SJCRH30 (cell line): Measurements from ENCODE around the gene GAS7. TPM values are rescaled to one million over a fixed set of nuclear protein-coding genes. Genes with fewer than 3 reads are reported as not detected.

ENCODE experiments used
- DNase-seq, 2 experiments: peaks; one replicate each; pipeline ENCODE4 v3.0.0-alpha.2; 2015 to 2020
- H3K27ac ChIP-seq: fragments of 250-450 bp; sonication (Bioruptor Pico); 2 replicates; pipeline ENCODE4 v1.5.1; 2020; ENCODE audit warnings: mild to moderate bottlenecking, moderate library complexity
- H3K27me3 ChIP-seq: fragments of 250-450 bp; sonication (Bioruptor Pico); 2 replicates; pipeline ENCODE4 v1.5.1; 2020; ENCODE audit warnings: mild to moderate bottlenecking, moderate library complexity
- H3K36me3 ChIP-seq: fragments of 250-450 bp; sonication (Bioruptor Pico); 2 replicates; pipeline ENCODE4 v1.5.1; 2020; ENCODE audit warnings: mild to moderate bottlenecking, moderate library complexity
- H3K4me1 ChIP-seq: fragments of 250-450 bp; sonication (Bioruptor Pico); 2 replicates; pipeline ENCODE4 v1.5.1; 2020; ENCODE audit warnings: mild to moderate bottlenecking, moderate library complexity
- H3K4me3 ChIP-seq: fragments of 250-450 bp; sonication (Bioruptor Pico); 2 replicates; pipeline ENCODE4 v1.5.1; 2020; ENCODE audit warnings: mild to moderate bottlenecking, moderate library complexity
- H3K9me3 ChIP-seq: fragments of 250-450 bp; sonication (Bioruptor Pico); replicated peaks from 2 replicates; pipeline ENCODE4 v1.5.1; 2020; ENCODE audit warnings: mild to moderate bottlenecking, moderate library complexity
- total RNA-seq: library from RNA; depleted of rRNA; stranded (reverse); fragments of >200 nt; shearing (Covaris generic); gene quantifications from 2 replicates; pipeline ENCODE4 v1.2.3, GENCODE V29; 2014; rRNA removed

Gene GAS7
- total RNA-seq, result 0.66 and 0.91 TPM in 2 replicates

GRCh38 chr17:10198509-10199249, at the start of gene GAS7:
Gene GAS7, minus strand, starts transcription at chr17:10198606.
- Histone ChIP-seq H3K9me3 (no peaks in the 10 kb centered on the region), H3K36me3 (no peaks in the 10 kb centered on the region), H3K27me3 (no peaks in the 10 kb centered on the region), H3K4me3 (no peak within 1 kb of the TSS), H3K27ac (no peak within 1 kb of the TSS), H3K4me1 (no peaks in the 10 kb centered on the region)
- DNase-seq, result no peak

GRCh38 chr17:10247810-10248209, 49.4 kb upstream of the GAS7 start:
- Histone ChIP-seq H3K27me3 (no peaks in the 10 kb centered on the region), H3K4me3 (no peak overlapping the region), H3K4me1 (no peaks in the 10 kb centered on the region), H3K36me3 (no peaks in the 10 kb centered on the region), H3K27ac (no peak overlapping the region), H3K9me3 (no peaks in the 10 kb centered on the region)
- no peak for DNase-seq

GRCh38 chr17:10243883-10244844, 45.8 kb upstream of the GAS7 start:
- no peak for DNase-seq
- no peaks in the 10 kb centered on the region for H3K27me3 ChIP-seq

GRCh38 chr17:10241781-10242180, 43.4 kb upstream of the GAS7 start:
- H3K27ac ChIP-seq, result no peak overlapping the region

More at GRCh38 chr17:10243883-10244844, 45.8 kb upstream of the GAS7 start:
- no peaks in the 10 kb centered on the region for H3K9me3 ChIP-seq
- no peak overlapping the region for H3K4me3 ChIP-seq
- H3K4me1 ChIP-seq, result no peaks in the 10 kb centered on the region
- no peak overlapping the region for H3K27ac ChIP-seq
- no peaks in the 10 kb centered on the region for H3K36me3 ChIP-seq

GRCh38 chr17:10238661-10239060, 40.3 kb upstream of the GAS7 start:
- DNase-seq, result no peak
- Histone ChIP-seq H3K27me3 (no peaks in the 10 kb centered on the region), H3K36me3 (no peaks in the 10 kb centered on the region), H3K4me3 (no peak overlapping the region), H3K4me1 (no peaks in the 10 kb centered on the region), H3K27ac (no peak overlapping the region), H3K9me3 (no peaks in the 10 kb centered on the region)

More at GRCh38 chr17:10241781-10242180, 43.4 kb upstream of the GAS7 start:
- Histone ChIP-seq H3K27me3 (no peaks in the 10 kb centered on the region), H3K4me3 (no peak overlapping the region), H3K36me3 (no peaks in the 10 kb centered on the region), H3K4me1 (no peaks in the 10 kb centered on the region), H3K9me3 (no peaks in the 10 kb centered on the region)
- DNase-seq, result no peak

GRCh38 chr17:10234033-10234432, 35.6 kb upstream of the GAS7 start:
- no peaks in the 10 kb centered on the region for H3K27me3 ChIP-seq
- H3K4me1 ChIP-seq, result no peaks in the 10 kb centered on the region
- DNase-seq, result no peak
- no peak overlapping the region for H3K27ac ChIP-seq
- no peak overlapping the region for H3K4me3 ChIP-seq
- no peaks in the 10 kb centered on the region for H3K9me3 ChIP-seq
- H3K36me3 ChIP-seq, result no peaks in the 10 kb centered on the region

- no peak overlapping the region for H3K4me3 ChIP-seq
- no peaks in the 10 kb centered on the region for H3K4me1 ChIP-seq
- H3K9me3 ChIP-seq, result no peaks in the 10 kb centered on the region
- no peak for DNase-seq
- H3K36me3 ChIP-seq, result no peaks in the 10 kb centered on the region
- H3K27ac ChIP-seq, result no peak overlapping the region
- H3K27me3 ChIP-seq, result no peaks in the 10 kb centered on the region
These were observed 34.8 kb upstream of the GAS7 start for GRCh38 chr17:10233161-10233560.

GRCh38 chr17:10229181-10229580, 30.8 kb upstream of the GAS7 start:
- Histone ChIP-seq H3K9me3 (no peaks in the 10 kb centered on the region), H3K27me3 (no peaks in the 10 kb centered on the region), H3K27ac (no peak overlapping the region), H3K4me1 (no peaks in the 10 kb centered on the region), H3K4me3 (no peak overlapping the region), H3K36me3 (no peaks in the 10 kb centered on the region)
- DNase-seq, result no peak

GRCh38 chr17:10226930-10227695, 28.7 kb upstream of the GAS7 start:
- peak; percentile 4 to 41 for DNase-seq
- no peak overlapping the region for H3K4me3 ChIP-seq
- H3K4me1 ChIP-seq, result no peaks in the 10 kb centered on the region

GRCh38 chr17:10224582-10225195, 26.3 kb upstream of the GAS7 start:
- Histone ChIP-seq H3K4me3 (no peak overlapping the region), H3K27ac (no peak overlapping the region), H3K27me3 (no peaks in the 10 kb centered on the region), H3K4me1 (no peaks in the 10 kb centered on the region), H3K36me3 (no peaks in the 10 kb centered on the region), H3K9me3 (no peaks in the 10 kb centered on the region)
- no peak for DNase-seq

More at GRCh38 chr17:10226930-10227695, 28.7 kb upstream of the GAS7 start:
- Histone ChIP-seq H3K36me3 (no peaks in the 10 kb centered on the region), H3K27ac (no peak overlapping the region), H3K27me3 (no peaks in the 10 kb centered on the region), H3K9me3 (no peaks in the 10 kb centered on the region)

- H3K36me3 ChIP-seq, result no peaks in the 10 kb centered on the region
- H3K4me3 ChIP-seq, result no peak overlapping the region
- no peak for DNase-seq
- no peak overlapping the region for H3K27ac ChIP-seq
- H3K9me3 ChIP-seq, result no peaks in the 10 kb centered on the region
- no peaks in the 10 kb centered on the region for H3K4me1 ChIP-seq
- H3K27me3 ChIP-seq, result no peaks in the 10 kb centered on the region
These were observed 20.8 kb upstream of the GAS7 start for GRCh38 chr17:10219193-10219592.

- no peaks in the 10 kb centered on the region for H3K4me1 ChIP-seq
- no peaks in the 10 kb centered on the region for H3K36me3 ChIP-seq
- no peak overlapping the region for H3K27ac ChIP-seq
- H3K27me3 ChIP-seq, result no peaks in the 10 kb centered on the region
- DNase-seq, result no peak
- no peak overlapping the region for H3K4me3 ChIP-seq
- H3K9me3 ChIP-seq, result no peaks in the 10 kb centered on the region
These were observed 19.5 kb upstream of the GAS7 start for GRCh38 chr17:10217916-10218315.

GRCh38 chr17:10216213-10216938, 18.0 kb upstream of the GAS7 start:
- Histone ChIP-seq H3K9me3 (no peaks in the 10 kb centered on the region), H3K4me1 (no peaks in the 10 kb centered on the region), H3K36me3 (no peaks in the 10 kb centered on the region), H3K4me3 (no peak overlapping the region), H3K27me3 (no peaks in the 10 kb centered on the region), H3K27ac (no peak overlapping the region)
- peak; percentile 2 to 11 for DNase-seq

- DNase-seq, result no peak
These were observed 16.9 kb upstream of the GAS7 start for GRCh38 chr17:10215286-10215685.

More at GRCh38 chr17:10215286-10215685, 16.9 kb upstream of the GAS7 start:
- H3K4me3 ChIP-seq, result no peak overlapping the region
- no peaks in the 10 kb centered on the region for H3K36me3 ChIP-seq
- H3K9me3 ChIP-seq, result no peaks in the 10 kb centered on the region
- H3K27ac ChIP-seq, result no peak overlapping the region
- H3K27me3 ChIP-seq, result no peaks in the 10 kb centered on the region
- no peaks in the 10 kb centered on the region for H3K4me1 ChIP-seq
